Heart right ventricle (tissue), 16 donors: Measurements from ENCODE around the gene TARS1. TPM values are rescaled to one million over a fixed set of nuclear protein-coding genes. Genes with fewer than 3 reads are reported as not detected.

Experiments used
- ATAC-seq, 8 donors: fragments of 200-7000 bp; cut with Tn5 transposase; one replicate each; pipeline ENCODE4 v1.9.1; 2020; ENCODE audit warnings: mild to moderate bottlenecking in 8 of 8, moderate library complexity in 8 of 8, moderate number of reproducible peaks in 1 of 8
- DNase-seq, 2 donors: peaks; one replicate each; pipeline ENCODE4 v3.0.0-alpha.2; 2020
- H3K27ac ChIP-seq, 10 donors: fragments of 200-600 bp; sonication (generic) in 2 of 10; one replicate each; pipeline versions ENCODE4 v1.5.0 to v1.8.0; 2020 to 2022; ENCODE audit warnings: mild to moderate bottlenecking in 3 of 10
- H3K27me3 ChIP-seq, 7 donors: fragments of 200-600 bp; one replicate each; pipeline ENCODE4 v1.8.0; 2021 to 2022; ENCODE audit warnings: mild to moderate bottlenecking in 2 of 7
- H3K36me3 ChIP-seq, 9 donors: fragments of 200-600 bp; sonication (generic) in 1 of 9; one replicate each; pipeline versions ENCODE4 v1.5.0 to v1.8.0; 2020 to 2022; ENCODE audit warnings: mild to moderate bottlenecking in 2 of 9
- H3K4me1 ChIP-seq, 9 donors: fragments of 200-600 bp; sonication (generic) in 1 of 9; one replicate each; pipeline versions ENCODE4 v1.5.0 to v1.8.0; 2020 to 2022; ENCODE audit warnings: mild to moderate bottlenecking in 4 of 9
- H3K4me3 ChIP-seq, 10 donors: fragments of 200-600 bp; sonication (generic) in 2 of 10; one replicate each; pipeline versions ENCODE4 v1.5.0 to v1.8.0; 2020 to 2022; ENCODE audit warnings: mild to moderate bottlenecking in 7 of 10, moderate library complexity in 2 of 10
- H3K9me3 ChIP-seq, 11 donors: fragments of 200-600 bp in 10 of 11; sonication (generic) in 2 of 11; one replicate each; pipeline versions ENCODE4 v1.5.0 to v1.8.0; 2013 to 2022; ENCODE audit warnings: mild to moderate bottlenecking in 2 of 11, control low read depth in 1 of 11, moderate library complexity in 1 of 11
- WGBS, 2 donors: extraction: QIAGEN DNeasy Blood & Tissue Kit; methylation state at CpG; one replicate each; pipeline ENCODE4 v1.1.7; 2013; ENCODE audit warnings: inconsistent platforms in 1 of 2; 5-methylcytosine and 5-hydroxymethylcytosine counted together
- intact Hi-C, 10 donors: fragments of 100-400 bp; cut with DNase I; formaldehyde crosslinking; loops; one replicate each; pipeline versions ENCODE4 v1.11.1 to v1.14.2; 2022
- polyA plus RNA-seq, 2 donors: library from polyadenylated mRNA; stranded (reverse); fragments of 200-250 nt; gene quantifications; one replicate each; pipeline ENCODE4 v1.2.3, GENCODE V29; 2013
- total RNA-seq, 10 donors: library from RNA; stranded (reverse); fragmentation: NEBNext Ultra II Directional in 3 of 10; extraction: Animal tissue kit (Norgen Biotek cat#: 25700) in 3 of 10; gene quantifications; one replicate each; pipeline versions ENCODE4 v1.2.1 to v1.2.4, GENCODE V29; 2021 to 2023
- TF ChIP-seq, protein P1 (sequence below), 9 donors: fragments of 200-600 bp; sonication (generic) in 2 of 9; IDR thresholded peaks; one replicate each; pipeline versions ENCODE4 v1.5.0 to v1.8.0; 2021 to 2022; ENCODE audit warnings: antibody characterized with exemption in 9 of 9, mild to moderate bottlenecking in 5 of 9, moderate library complexity in 1 of 9
- donor health status: Arrhythmogenic right ventricular cardiomyopathy.
- donor health status: ischemic (EF 13 %, LVEDD 7.1; RV severe dilation, severe dysfunction).
- donor health status: healthy with polysubstance abuse.
- donor health status: DM: no; HTN: yes; CAD: no.
- donor health status: DM: no; HTN: no; CAD: no.
- donor health status: ischemic (EF 25% LVEDD 6.9; RV normal size, moderate dysfunction).
- donor health status: ischemic (EF 25% LVEDD 5.7; RV mildly dilated, moderate dysfunction).
- donor health status: healthy.
- donor health status: DM: yes; HTN: yes; CAD: no.
- donor health status: Ischemic cardiomyopathy.
- donor health status: ischemic (EF 35%, LVEDD 5.7; RV mildly dilated, moderate dysfunction).
- donor health status: nonischemic (EF 11% LVEDD 7.7; RV severe dilation, severe dysfunction).
- donor health status: DM: yes; HTN: yes; CAD: no.
- donor health status: PGD.
- donor health status: ischemic (EF 29% LVEDD 5.4; RV normal size, mild dysfunction).
- donor health status: nonischemic (EF 23%, LVEDD 6.1; RV moderate dilation, normal function).

TARS1 gene
- total and polyA plus RNA-seq, 12 donors = 59.3 to 97.8 (median 73.4) TPM

DNA sequence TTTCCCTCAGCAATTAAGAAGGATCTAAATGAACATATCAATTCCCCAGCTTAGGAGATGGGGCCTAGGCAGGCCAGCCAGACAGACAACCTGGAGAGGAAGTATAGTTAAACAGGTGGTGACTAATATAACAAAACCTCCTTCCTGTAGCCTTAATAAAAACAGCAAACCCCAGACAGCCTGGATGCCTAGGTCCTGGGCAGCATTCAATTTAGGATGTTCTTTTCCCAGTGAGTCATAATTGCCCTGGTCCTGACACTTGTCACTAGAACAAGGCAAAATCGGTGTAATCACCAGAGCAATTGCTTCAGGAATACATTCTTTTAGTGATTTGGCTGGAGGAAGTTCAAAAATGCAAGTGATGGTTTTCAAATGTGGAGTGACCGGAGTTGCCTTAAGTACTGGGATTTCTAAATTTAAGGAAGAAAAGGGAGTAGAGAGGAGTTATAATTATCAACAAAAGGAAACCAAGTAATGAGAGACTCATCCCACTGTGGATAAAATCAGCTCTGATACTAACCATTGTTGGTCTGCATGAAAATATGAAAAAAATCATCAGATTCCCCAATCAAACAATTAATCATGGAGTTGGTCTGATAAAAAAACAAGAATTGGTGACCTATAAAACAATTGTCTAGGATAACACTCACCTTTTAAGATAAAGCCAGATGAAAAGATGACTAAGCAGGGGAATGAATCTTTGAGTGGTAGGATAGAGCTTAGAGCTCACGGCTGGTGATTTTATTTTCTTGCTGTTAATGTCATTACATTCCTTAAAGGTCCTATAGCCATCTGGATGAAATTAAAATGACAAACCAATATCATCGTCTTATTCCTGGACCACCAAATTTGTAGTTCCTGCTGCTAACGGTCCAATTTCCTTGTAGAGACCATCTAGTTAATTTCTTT lies 39.0 kb upstream of the TARS1 start:
- 47 to 62% methylated on average over 5 of the region's 5 CpGs for WGBS, 2 donors
- Histone ChIP-seq H3K27me3 (no peaks in the 10 kb centered on the region), H3K4me1 (peaks cover 0 to 4% (median 0%) of the 10 kb centered on the region in 9 donors), H3K27ac (no peak overlapping the region), H3K4me3 (no peak overlapping the region), H3K36me3 (no peaks in the 10 kb centered on the region), H3K9me3 (no peaks in the 10 kb centered on the region)
- TF ChIP-seq, protein P1, sequence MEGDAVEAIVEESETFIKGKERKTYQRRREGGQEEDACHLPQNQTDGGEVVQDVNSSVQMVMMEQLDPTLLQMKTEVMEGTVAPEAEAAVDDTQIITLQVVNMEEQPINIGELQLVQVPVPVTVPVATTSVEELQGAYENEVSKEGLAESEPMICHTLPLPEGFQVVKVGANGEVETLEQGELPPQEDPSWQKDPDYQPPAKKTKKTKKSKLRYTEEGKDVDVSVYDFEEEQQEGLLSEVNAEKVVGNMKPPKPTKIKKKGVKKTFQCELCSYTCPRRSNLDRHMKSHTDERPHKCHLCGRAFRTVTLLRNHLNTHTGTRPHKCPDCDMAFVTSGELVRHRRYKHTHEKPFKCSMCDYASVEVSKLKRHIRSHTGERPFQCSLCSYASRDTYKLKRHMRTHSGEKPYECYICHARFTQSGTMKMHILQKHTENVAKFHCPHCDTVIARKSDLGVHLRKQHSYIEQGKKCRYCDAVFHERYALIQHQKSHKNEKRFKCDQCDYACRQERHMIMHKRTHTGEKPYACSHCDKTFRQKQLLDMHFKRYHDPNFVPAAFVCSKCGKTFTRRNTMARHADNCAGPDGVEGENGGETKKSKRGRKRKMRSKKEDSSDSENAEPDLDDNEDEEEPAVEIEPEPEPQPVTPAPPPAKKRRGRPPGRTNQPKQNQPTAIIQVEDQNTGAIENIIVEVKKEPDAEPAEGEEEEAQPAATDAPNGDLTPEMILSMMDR (IDR thresholded peaks at IDR 0.05) = no peak
- ATAC-seq (no peak), DNase-seq (no peak)
- intact Hi-C loops = no loop called here

DNA sequence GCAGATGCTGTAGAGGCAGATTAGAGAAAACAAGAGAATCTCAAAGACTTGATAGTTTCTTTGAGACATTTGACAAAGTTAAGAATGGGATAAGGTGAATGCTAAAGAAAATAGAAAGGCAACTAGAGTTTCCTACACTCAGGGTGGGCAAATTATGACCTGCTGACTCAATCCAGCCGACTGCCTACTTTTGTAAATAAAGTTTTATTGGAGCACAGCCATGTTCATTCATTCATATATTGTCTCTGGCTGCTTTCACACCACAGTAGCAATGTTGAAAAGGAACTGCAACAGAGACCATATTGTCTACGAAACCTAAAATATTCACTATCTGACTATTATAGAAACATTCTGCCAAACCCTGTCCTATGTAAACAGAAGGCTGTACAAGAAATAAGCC lies 37.6 kb upstream of the TARS1 start:
- TF ChIP-seq, protein P1 (IDR thresholded peaks at IDR 0.05) = no peak
- 53 to 67% methylated on average over 2 of the region's 2 CpGs for WGBS, 2 donors
- no peak overlapping the region for H3K4me3 ChIP-seq
- no peaks in the 10 kb centered on the region for H3K9me3 ChIP-seq
- no peaks in the 10 kb centered on the region for H3K36me3 ChIP-seq
- intact Hi-C loops = no loop called here
- H3K4me1 ChIP-seq = peaks cover 0 to 4% (median 0%) of the 10 kb centered on the region in 9 donors
- no peak overlapping the region for H3K27ac ChIP-seq
- no peaks in the 10 kb centered on the region for H3K27me3 ChIP-seq
- DNase-seq = no peak
- ATAC-seq = no peak

DNA sequence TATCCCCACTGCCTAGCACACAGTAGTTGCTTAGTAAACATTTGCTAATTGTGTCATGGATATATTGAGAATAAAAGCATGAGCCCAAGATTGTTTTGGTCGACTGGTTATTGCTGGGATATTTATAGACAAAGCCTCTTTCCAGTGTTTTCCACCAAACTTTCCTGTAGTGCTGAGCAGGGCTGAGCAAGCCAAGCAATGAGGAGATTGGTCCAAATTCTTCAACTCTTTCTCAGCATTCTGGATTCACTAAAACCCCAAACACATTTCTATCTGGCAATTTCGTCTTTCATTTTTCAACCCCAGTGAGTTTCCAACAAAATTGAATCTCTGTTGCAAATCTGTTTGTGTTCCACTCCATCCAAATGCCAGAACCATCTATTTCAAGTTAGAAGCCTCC lies 31.9 kb upstream of the TARS1 start:
- Histone ChIP-seq H3K27me3 (no peaks in the 10 kb centered on the region), H3K36me3 (no peaks in the 10 kb centered on the region), H3K4me1 (no peaks in the 10 kb centered on the region), H3K9me3 (no peaks in the 10 kb centered on the region), H3K4me3 (no peak overlapping the region), H3K27ac (no peak overlapping the region)
- no peak for DNase-seq
- no peak for ATAC-seq
- intact Hi-C loops = no loop called here
- 61% methylated on average over 2 of the region's 2 CpGs for WGBS, 2 donors
- TF ChIP-seq, protein P1 (IDR thresholded peaks at IDR 0.05) = no peak

DNA sequence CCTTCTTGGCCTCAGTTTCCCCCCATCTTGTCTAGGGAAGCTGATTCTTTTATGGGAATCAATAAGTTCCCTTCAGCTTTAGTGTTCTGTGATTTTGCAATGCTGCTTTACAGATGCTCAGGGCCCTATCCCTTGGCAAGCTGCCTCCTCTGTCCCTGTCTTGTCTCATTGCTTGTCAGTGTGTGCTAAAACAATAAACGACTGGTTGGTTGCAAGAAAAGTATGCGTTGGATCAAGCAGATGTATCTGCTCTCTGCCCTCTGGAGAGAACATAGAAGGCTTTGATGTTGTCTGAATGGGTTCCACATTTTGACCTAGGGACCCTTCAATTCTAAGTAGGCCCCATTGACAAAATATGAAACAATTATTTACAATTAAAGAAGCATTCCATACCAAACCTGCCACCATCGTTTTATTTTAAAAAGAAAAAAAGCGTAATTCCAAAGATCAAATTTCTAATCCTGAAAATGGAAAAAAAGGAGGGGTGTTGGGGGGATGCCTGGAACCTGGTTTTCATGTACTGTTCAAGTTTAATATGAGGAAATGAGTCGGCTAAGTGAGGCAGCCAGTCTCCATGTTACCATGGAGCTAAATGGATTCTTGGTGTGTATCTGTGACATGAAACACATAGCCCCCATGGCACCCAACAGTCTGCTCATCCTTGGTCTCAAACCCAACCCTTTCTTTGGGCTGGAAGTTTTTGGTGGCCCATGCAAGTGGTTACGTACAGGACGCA lies 31.2 kb upstream of the TARS1 start:
- TF ChIP-seq, protein P1 (IDR thresholded peaks at IDR 0.05) = no peak
- H3K9me3 ChIP-seq = no peaks in the 10 kb centered on the region
- no peak for DNase-seq
- H3K27ac ChIP-seq = no peak overlapping the region
- no peaks in the 10 kb centered on the region for H3K4me1 ChIP-seq
- intact Hi-C loops = no loop called here
- 65 to 68% methylated on average over 7 of the region's 7 CpGs for WGBS, 2 donors
- no peaks in the 10 kb centered on the region for H3K27me3 ChIP-seq
- no peak overlapping the region for H3K4me3 ChIP-seq
- ATAC-seq = no peak
- no peaks in the 10 kb centered on the region for H3K36me3 ChIP-seq
